MCF 10A (cell line): ENCODE data around the gene BMERB1. TPM values are rescaled to one million over a fixed set of nuclear protein-coding genes. Genes with fewer than 3 reads are reported as not detected.

Source experiments
- BruUV-seq: library from RNA; stranded (reverse); fragments of 400-500 nt; replicated peaks from 2 replicates; lab custom pipeline; 2021; lab: Mats Ljungman, UMichigan
- CTCF ChIA-PET: fragments of 300-600 bp; sonication (Branson Sonifier 250); formaldehyde crosslinking; extraction: SDS; loops from one replicate; lab custom pipeline; 2021; ENCODE audit warnings: antibody characterized with exemption, inconsistent platforms; lab: Yijun Ruan, JAX
- POLR2A ChIA-PET: fragments of 300-600, 350-650 bp; sonication (Branson Sonifier 250); formaldehyde crosslinking; extraction: SDS; loops from one replicate; lab custom pipeline; 2020; ENCODE audit warnings: antibody characterized with exemption, inconsistent platforms; lab: Yijun Ruan, JAX
- DNase-seq: peaks from one replicate; pipeline ENCODE4 v3.0.0-alpha.2; 2018; ENCODE audit not compliant: unreplicated experiment
- H3K27ac Mint-ChIP-seq: one replicate; pipeline ENCODE4 v1.8.0; 2022; ENCODE audit warnings: mild to moderate bottlenecking, low read depth, mixed read lengths; ENCODE audit not compliant: unreplicated experiment
- H3K27me3 Mint-ChIP-seq: one replicate; pipeline ENCODE4 v1.8.0; 2022; ENCODE audit warnings: mixed read lengths; ENCODE audit not compliant: insufficient read depth, unreplicated experiment
- H3K36me3 Mint-ChIP-seq: one replicate; pipeline ENCODE4 v1.8.0; 2022; ENCODE audit warnings: mild to moderate bottlenecking, moderate library complexity, mixed read lengths; ENCODE audit not compliant: insufficient read depth, unreplicated experiment
- H3K4me1 Mint-ChIP-seq: one replicate; pipeline ENCODE4 v1.8.0; 2022; ENCODE audit warnings: mixed read lengths; ENCODE audit not compliant: insufficient read depth, unreplicated experiment
- H3K4me3 Mint-ChIP-seq: one replicate; pipeline ENCODE4 v1.8.0; 2022; ENCODE audit warnings: mild to moderate bottlenecking, moderate library complexity, mixed read lengths; ENCODE audit not compliant: unreplicated experiment
- H3K9me3 Mint-ChIP-seq: one replicate; pipeline ENCODE4 v1.8.0; 2022; ENCODE audit warnings: mixed read lengths; ENCODE audit not compliant: unreplicated experiment
- CTCF ChIP-seq: fragments of 200-600 bp; IDR thresholded peaks from one replicate; pipeline ENCODE4 v1.8.0; 2022; ENCODE audit warnings: antibody characterized with exemption, mild to moderate bottlenecking; ENCODE audit not compliant: unreplicated experiment
- intact Hi-C: fragments of 100-400 bp; cut with micrococcal nuclease; formaldehyde crosslinking; loops from 2 replicates; pipeline ENCODE4 v1.14.1; 2022
- total RNA-seq: library from RNA; stranded (reverse); gene quantifications from 2 replicates; pipeline ENCODE4 v1.2.3, GENCODE V29; 2022

The BMERB1 gene
- total RNA-seq, 1 experiment from 2014 or later = 3.3 TPM

DNA sequence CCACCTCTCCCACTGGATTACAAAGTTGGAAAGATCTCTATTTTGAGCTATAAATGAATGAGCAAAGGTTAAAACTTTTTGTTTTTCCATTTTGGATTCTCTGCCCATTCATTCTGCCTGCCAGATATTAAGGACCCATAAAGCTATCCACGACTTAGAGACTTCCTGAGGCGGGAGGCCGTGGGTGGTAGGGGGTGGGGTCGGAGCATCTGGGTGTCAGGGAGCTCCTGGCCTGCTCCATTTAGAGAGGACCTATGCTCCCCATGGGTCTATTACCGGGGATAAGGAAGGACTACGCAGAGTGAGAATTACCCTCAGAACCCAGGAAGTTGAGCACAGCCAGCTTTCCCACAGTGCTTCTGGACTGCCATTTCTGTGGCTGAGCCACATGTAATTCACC is 162.7 kb downstream of the BMERB1 start:
- ChIA-PET POLR2A (interaction anchor here (0.6 to 1.9 kb wide), 3 partner anchors 12 to 951 kb away, joined by 3 to 4 read pairs (median 4); partner anchors contain the start of gene MARF1), CTCF (interaction anchor here (0.7 to 0.8 kb wide), 2 partner anchors 158 to 530 kb away, joined by 3 to 4 read pairs; no protein-coding TSS in a partner anchor)
- no peaks in the 10 kb centered on the region for H3K9me3 Mint-ChIP-seq
- no peak overlapping the region for H3K27ac Mint-ChIP-seq
- DNase-seq = no peak
- no peak overlapping the region for H3K4me3 Mint-ChIP-seq
- H3K4me1 Mint-ChIP-seq = no peaks in the 10 kb centered on the region
- intact Hi-C loops = no loop called here
- H3K27me3 Mint-ChIP-seq = no peaks in the 10 kb centered on the region
- H3K36me3 Mint-ChIP-seq = peaks cover 91% of the 10 kb centered on the region
- no peak for TF ChIP-seq CTCF
- no TSS peak for BruUV-seq

DNA sequence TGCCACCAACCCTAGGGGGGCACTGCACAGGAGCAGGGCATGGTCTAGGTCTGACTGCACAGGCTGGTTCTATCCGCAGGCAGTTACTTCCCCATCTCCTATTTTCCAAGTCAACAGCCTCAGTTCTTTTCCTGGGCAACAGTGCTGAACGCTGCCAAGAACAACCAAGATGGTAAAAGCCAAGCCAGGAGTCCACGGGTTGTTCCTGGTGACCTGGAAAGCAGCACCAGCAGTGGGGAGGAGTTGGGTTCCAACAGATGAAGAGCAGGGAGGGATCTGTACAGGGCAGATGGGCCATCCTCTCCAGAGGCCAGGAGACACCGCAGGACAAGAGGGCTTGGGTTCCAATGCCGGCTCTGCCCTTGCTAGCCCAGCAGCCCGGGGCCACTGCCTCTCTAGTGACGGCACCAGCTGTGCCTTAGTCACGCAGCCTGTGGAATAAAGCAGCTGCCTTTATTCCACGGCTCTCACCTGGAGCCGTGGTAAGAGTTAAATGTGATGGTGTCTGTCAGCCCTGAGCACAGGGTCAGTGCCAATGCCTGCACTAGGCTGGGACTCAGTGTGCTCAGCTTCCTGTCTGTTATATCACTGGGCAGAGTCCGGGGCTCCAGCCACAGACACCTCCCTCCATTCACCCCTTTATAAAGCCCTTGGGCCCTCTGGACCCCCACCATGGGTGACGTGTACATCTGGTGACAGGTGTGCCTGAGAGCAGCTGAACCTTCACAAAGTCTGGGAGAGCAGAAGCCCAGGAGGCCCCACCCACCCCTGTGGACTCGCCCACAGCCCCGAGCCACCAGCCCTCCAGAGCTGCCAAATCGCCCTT is 163.6 kb downstream of the BMERB1 start:
- Mint-ChIP-seq H3K27me3 (no peaks in the 10 kb centered on the region), H3K27ac (no peak overlapping the region), H3K4me1 (no peaks in the 10 kb centered on the region), H3K4me3 (no peak overlapping the region), H3K36me3 (peaks cover 92% of the 10 kb centered on the region), H3K9me3 (no peaks in the 10 kb centered on the region)
- intact Hi-C loops = no loop called here
- POLR2A ChIA-PET = interaction anchor here (1.1 to 1.9 kb wide), 3 partner anchors 11 to 45 kb away, joined by 3 to 4 read pairs (median 4); partner anchors contain the start of gene MARF1
- DNase-seq = no peak
- no peak for TF ChIP-seq CTCF
- no TSS peak for BruUV-seq
- CTCF ChIA-PET = interaction anchor here (0.6 to 1.0 kb wide), 2 partner anchors 8 to 13 kb away, joined by 3 read pairs; no protein-coding TSS in a partner anchor

- ChIA-PET CTCF (interaction anchor here (0.6 to 1.0 kb wide), 2 partner anchors 8 to 12 kb away, joined by 3 read pairs; no protein-coding TSS in a partner anchor), POLR2A (interaction anchor here (1.1 to 1.9 kb wide), 3 partner anchors 11 to 44 kb away, joined by 3 to 4 read pairs (median 4); partner anchors contain the start of gene MARF1)
- no peak for DNase-seq
- Mint-ChIP-seq H3K36me3 (peaks cover 96% of the 10 kb centered on the region), H3K27ac (no peak overlapping the region), H3K27me3 (no peaks in the 10 kb centered on the region), H3K9me3 (no peaks in the 10 kb centered on the region), H3K4me3 (no peak overlapping the region), H3K4me1 (no peaks in the 10 kb centered on the region)
- intact Hi-C loops = no loop called here
- no TSS peak for BruUV-seq
- no peak for TF ChIP-seq CTCF
These were observed 164.3 kb downstream of the BMERB1 start for GRCh38 chr16:15598648-15599190.
